GM21381 (cell line): ENCODE results near the gene DSC2.
"Not testable (repeated sequence)": the region's sequence is repeated elsewhere in the genome, so short reads cannot be mapped to it uniquely, and the experiment has no call there.

ENCODE experiments used
- ATAC-seq: cut with Tn5 transposase; IDR thresholded peaks from one replicate; pipeline ENCODE4 v1.9.1; 2021; ENCODE audit warnings: mild to moderate bottlenecking, moderate library complexity; ENCODE audit not compliant: unreplicated experiment

Gene DSC2

GRCh38 chr18:31102025-31102684 is at the start of gene DSC2:
TSS of gene DSC2 (minus strand) at chr18:31102421. CDS start at chr18:31101971, 450 bp downstream.
- no peak for ATAC-seq

DNA sequence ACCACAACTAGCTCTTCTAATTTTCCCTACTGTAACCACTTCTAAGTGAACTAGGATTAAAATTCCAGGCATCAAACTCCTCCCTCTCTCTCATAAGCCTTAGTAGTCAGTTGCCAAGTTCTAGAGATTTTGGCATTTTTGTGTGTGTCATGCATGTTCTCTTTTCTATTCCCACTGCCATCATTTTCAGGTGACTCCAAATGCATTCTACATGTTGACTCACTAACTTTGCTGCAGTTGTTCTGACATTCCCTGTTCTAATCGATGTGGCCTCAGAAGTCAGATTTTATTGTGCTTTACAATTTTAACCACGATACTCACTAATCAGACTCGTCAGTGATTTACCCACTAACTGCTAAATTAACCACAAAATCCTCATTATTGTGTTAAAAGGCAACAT is 47.1 kb upstream of the DSC2 start:
- no peak for ATAC-seq

GRCh38 chr18:31148600-31148999 is 46.4 kb upstream of the DSC2 start:
- ATAC-seq, result no peak

- ATAC-seq, result no peak
Observed at GRCh38 chr18:31146809-31147208, 44.6 kb upstream of the DSC2 start.

DNA sequence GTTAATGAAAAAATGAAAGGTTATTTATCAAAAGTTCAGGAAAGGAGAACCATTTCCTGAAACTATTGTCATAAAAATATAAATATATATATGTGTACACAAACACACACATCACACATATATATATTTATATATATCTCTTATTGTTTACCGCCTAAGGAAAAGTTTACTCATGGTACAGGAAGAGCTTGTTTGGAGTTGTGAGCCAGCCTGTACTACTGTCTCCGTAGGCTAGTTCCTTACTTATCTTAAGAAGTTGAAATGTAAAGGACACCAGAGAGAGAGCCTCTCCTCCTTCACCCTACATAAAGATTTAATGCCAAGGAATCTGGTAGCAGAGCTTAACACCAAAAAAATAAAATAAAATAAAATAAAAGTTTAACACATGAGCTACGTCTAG is 40.8 kb upstream of the DSC2 start:
- ATAC-seq, result no peak

GRCh38 chr18:31138709-31139108 is 36.5 kb upstream of the DSC2 start:
- ATAC-seq, result no peak

- ATAC-seq, result no peak
Observed at GRCh38 chr18:31134988-31135529, 32.8 kb upstream of the DSC2 start.

- ATAC-seq, result no peak
Observed at GRCh38 chr18:31129398-31130115, 27.3 kb upstream of the DSC2 start.

DNA sequence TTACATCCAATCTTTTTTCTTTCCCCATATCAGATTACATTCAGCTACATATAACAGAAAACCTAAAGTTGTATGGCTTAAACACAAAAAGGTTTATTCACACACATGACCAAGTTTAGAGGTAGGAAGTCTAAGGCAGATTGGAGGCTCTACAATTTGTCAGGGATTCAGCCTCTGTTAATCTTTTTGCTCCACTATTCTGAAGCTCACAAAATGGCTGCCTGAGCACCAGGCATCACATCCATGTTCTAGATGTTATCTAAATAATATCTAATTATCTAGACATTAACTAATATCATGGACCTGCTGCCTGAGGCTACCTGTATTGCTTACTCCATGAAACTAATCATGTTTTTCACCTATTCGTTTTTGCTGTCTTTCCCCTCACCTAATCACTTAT is 23.7 kb upstream of the DSC2 start:
- no peak for ATAC-seq

DNA sequence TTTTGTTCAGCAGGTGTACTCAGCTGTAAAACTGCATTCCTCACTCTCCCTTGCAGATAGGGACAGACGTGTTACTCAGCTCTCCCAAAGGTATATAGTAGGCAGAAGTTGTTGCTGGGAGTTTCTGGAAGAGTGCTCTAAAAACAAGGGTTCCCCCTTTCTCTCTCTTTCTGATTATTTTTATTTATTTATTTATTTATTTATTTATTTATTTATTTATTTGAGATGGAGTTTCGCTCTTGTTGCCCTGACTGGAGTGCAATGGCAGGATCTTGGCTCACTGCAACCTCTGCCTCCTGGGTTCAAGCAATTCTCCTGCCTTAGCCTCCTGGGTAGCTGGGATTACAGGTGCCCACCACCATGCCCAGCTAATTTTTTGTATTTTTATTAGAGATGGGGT is 20.9 kb upstream of the DSC2 start:
- ATAC-seq, result not testable (repeated sequence)

DNA sequence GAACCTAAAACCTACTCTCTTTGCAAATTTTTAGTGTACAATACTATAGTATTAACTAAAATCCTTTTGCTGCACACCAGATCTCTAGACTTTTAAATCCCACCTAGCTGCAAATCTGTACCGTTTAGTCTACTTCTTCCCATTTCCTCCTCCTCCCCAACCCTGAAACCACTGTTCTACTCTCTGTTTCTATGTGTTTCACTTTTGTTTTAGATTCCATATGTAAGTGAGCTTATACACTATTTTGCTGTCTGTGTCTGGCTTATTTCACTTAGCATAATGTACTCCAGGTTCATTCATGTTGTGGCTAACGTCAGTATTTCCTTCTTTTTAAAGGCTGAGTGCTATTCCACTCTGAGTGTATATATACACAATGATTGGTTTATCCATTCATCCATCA is 18.4 kb upstream of the DSC2 start:
- no peak for ATAC-seq

DNA sequence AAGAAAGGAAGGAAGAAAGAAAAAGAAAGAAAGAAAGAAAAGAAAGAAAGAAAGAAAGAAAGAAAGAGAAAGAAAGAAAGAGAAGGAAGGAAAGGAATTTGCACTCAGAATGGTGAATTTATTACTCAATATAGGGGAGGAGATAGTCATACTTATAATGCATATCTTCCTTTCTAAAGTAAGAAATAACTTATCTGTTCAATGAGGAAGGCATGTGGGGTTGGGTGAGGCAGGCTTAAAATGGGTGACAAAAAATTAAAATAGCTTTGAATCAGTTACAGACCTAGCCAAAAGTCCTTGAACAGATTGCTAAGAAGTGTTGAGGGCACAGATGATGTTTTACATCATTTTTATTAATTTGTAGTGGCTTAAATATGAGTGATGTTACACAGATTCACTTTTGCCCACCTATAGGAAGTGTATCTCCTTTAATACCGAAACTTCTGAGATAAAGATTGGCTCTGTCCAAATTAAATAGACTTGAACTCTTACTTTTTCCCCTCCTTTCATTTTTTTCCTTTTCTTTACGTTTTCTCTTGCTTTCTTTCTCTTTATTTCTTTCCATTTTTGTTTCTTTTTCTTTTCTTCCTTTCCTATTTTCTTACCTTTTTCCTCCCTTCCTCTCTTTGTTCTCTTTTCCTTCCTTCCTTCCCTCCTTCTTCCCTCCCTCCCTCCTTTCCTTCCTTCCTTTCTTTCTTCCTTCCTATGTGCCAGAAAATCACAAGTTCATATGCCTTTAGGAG is 14.8 kb upstream of the DSC2 start:
- ATAC-seq, result no peak

DNA sequence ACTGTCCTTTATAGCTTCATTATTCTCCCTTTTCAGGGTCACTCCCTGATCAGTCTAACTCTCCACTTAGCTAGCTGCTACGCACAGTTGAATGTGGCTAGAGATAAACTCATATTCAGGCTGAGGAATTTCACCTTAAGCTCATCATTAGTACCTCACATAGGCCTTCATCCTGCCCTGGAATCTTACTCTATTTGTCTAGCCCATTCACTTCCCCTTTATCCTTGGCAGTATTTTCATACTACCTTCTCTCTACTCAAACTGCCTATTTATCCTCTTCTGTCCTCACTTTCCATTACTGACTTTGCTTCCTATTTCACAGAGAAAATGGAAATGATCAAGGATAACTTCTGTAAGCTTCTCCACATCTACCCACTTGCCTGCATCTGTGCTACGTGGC is 10.6 kb upstream of the DSC2 start:
- ATAC-seq, result no peak

DNA sequence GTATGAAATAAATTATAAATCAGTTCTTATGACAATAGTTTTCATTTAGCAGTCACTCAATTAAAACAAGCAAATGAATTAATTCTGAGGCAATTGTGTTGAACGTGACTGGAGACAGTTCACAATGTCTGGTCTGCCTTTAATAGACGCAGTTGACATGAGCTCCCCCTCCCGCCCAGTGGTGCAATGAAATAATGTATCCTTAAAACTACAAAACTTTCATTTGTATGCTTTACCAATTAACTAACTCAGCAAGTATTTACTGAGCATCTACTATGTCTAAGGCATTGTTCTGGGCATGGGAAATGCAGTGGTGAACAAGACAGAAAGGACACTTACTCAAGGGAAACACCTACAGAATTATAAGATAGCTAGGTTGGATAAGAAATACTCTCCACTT is 3.5 kb upstream of the DSC2 start:
- no peak for ATAC-seq

DNA sequence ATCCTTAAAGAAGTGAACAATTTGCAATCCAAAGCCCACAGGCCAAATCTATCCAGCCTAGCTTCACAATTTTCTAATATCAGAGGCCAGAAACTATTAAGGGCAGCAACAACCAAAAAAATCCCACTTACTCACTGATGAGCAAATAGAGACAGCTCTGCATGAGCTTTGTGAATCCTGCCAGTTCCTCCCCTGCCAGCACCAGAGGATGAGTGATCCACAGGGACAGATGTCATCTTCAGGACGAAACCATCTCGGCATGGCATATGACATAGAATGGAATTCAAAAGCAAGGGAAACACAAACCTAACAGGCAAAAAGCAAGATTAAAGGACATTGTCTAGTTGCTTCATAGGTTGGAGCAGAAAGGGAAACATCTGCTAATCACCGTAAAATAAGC is 2.2 kb upstream of the DSC2 start:
- ATAC-seq, result no peak

DNA sequence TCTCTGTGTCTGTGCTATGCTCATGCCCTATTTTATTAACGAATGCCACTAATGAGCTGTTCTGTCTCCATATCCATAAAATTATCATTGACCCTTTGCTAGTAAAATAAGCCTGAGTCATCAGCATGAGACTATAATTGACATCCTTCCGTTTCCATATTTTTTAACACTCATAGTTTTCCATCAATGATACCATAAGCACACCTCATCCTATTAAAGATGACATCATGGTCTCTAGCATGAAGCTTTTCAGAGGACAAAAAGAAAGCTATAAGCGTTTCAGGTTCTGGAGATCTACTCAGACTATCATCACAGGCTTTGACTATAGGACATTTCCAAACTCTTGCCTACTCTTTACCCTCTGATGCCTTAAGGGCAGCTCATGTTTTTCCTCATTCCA is 1.2 kb upstream of the DSC2 start:
- ATAC-seq, result no peak

DNA sequence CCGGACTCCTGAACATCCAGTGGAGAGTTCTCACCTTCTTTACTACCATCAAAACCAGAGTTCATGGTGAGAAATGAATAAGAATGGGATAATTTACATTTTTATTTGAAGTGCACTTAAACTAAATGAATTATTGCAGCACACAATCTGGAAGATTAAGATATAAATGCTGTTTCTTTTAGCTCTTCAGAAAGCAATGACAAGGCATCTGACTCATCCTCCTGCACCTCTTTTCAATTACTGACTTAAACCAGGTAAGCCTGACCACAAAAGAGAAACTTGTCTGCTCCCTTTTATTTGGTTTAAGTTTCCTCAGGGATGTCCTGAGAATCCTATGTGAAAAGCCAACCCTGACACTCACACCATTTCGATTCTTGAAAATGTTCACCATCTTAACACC is 720 bp upstream of the DSC2 start:
- no peak for ATAC-seq

- no peak for ATAC-seq
Observed at GRCh38 chr18:31101183-31102024, 817 bp downstream of the DSC2 start.

DNA sequence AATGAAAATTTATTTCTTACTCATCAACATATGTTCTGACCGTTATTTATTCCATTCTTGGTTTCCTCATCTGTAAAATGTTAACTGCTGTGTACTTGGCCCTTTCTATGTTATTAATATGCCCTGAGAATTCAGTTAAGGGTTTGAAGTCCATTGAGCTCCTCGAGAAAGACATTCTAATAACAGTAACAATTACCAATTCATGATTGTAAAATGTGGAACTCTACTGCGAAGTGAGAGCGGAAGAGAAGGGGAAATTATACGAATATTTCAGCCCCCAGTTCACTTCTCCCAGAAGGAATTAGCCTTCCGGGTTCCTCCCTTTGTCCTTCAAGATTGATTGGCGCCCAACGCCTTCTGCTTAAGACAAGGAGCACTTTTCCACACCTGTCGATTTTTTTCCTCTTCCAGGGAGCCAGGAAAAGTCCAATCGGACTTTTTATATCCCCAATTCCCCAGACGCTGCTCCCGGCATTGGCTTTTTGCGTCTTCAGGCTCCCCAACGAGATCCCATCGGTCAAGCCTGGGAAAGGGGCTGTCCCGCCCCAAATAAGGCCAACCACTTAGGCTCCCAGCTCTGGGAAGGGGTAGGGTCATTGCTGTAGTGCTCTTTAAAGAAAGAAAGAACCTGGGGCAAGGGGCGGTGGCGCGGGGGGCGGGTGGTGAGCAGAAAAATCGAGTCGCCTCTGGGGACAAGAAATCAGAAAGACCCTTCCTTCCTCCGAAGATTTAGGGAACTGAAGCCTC is 1.6 kb downstream of the DSC2 start:
- ATAC-seq, result no peak
